Endothelial cell of umbilical vein (primary cell): ENCODE results near the gene PGAP3. TPM values are rescaled to one million over a fixed set of nuclear protein-coding genes. Genes with fewer than 3 reads are reported as not detected.
A peak's percentile ranks its signal among the peaks of the same experiment; 100 is the strongest.

ENCODE experiments used
- BruUV-seq: library from RNA; stranded (reverse); fragments of 400-500 nt; replicated peaks from 2 replicates; lab custom pipeline; 2021; lab: Mats Ljungman, UMichigan
- CTCF ChIA-PET: fragments of 300-600, 350-600 bp; sonication (Branson Sonifier 250); formaldehyde crosslinking; loops from one replicate; lab custom pipeline; 2021; ENCODE audit warnings: antibody characterized with exemption, inconsistent platforms; lab: Charles Lee
- POLR2A ChIA-PET: fragments of 300-600, 350-600 bp; sonication (Branson Sonifier 250); formaldehyde crosslinking; loops from one replicate; lab custom pipeline; 2021; ENCODE audit warnings: antibody characterized with exemption, inconsistent platforms; lab: Charles Lee
- DNase-seq: peaks from one replicate; pipeline ENCODE4 v3.0.0-alpha.2; 2011; ENCODE audit warnings: low read depth, low spot score
- FAIRE-seq: peaks from 2 replicates; lab custom pipeline; 2011; peaks lifted over from hg19 to GRCh38; lab: Jason Lieb, UNC
- H2AFZ ChIP-seq: 2 replicates; pipeline ENCODE4 v1.6.0; 2012; ENCODE audit warnings: low read depth, low read length, control low read depth, inconsistent platforms
- H3K27ac ChIP-seq: 2 replicates; pipeline ENCODE4 v1.5.1; 2011; ENCODE audit warnings: low read depth, mild to moderate bottlenecking, control low read depth, low read length, moderate library complexity; ENCODE audit not compliant: insufficient read depth
- H3K27me3 ChIP-seq, 2 experiments: 2 replicates each; pipeline versions ENCODE4 v1.6.0 to v1.6.1; 2011; ENCODE audit warnings: low read length in 2 of 2, mixed read lengths in 1 of 2; ENCODE audit not compliant: control insufficient read depth in 2 of 2, insufficient read depth in 2 of 2
- H3K36me3 ChIP-seq, 2 experiments: 2 replicates in 1 of 2; 3 replicates in 1 of 2; pipeline ENCODE4 v1.5.1; 2011; ENCODE audit warnings: low read length in 2 of 2, mild to moderate bottlenecking in 1 of 2, moderate library complexity in 1 of 2; ENCODE audit not compliant: control insufficient read depth in 2 of 2, insufficient read depth in 2 of 2; ENCODE audit errors: extremely low read depth in 1 of 2
- H3K4me1 ChIP-seq: 3 replicates; pipeline ENCODE4 v1.5.1; 2011; ENCODE audit warnings: mild to moderate bottlenecking, low read length; ENCODE audit not compliant: control insufficient read depth, insufficient read depth; ENCODE audit errors: extremely low read depth
- H3K4me2 ChIP-seq: 2 replicates; pipeline ENCODE4 v1.6.1; 2011; ENCODE audit warnings: low read length, control low read depth, mixed read lengths; ENCODE audit not compliant: insufficient read depth
- H3K4me3 ChIP-seq, 3 experiments: fragments of 200-600 bp in 1 of 3; sonication (generic), shearing (Covaris generic) in 1 of 3; replicated peaks in 1 of 3; 2 replicates each; pipeline ENCODE4 v1.5.1; 2011 to 2016; ENCODE audit warnings: control low read depth in 3 of 3, low read length in 3 of 3, mild to moderate bottlenecking in 2 of 3, inconsistent platforms in 1 of 3, low read depth in 1 of 3, moderate library complexity in 1 of 3; ENCODE audit not compliant: insufficient read depth in 1 of 3
- H3K79me2 ChIP-seq: 2 replicates; pipeline ENCODE4 v1.6.0; 2012; ENCODE audit warnings: low read length, inconsistent platforms; ENCODE audit not compliant: control insufficient read depth, insufficient read depth
- H3K9ac ChIP-seq: replicated peaks from 2 replicates; pipeline ENCODE3; 2011; ENCODE audit warnings: low read length, control low read depth; ENCODE audit not compliant: insufficient read depth; ENCODE audit errors: extremely low read depth
- H3K9me1 ChIP-seq: replicated peaks from 3 replicates; pipeline ENCODE4 v1.6.0; 2011; ENCODE audit warnings: mild to moderate bottlenecking, low read length; ENCODE audit not compliant: control insufficient read depth, insufficient read depth; ENCODE audit errors: extremely low read depth
- H3K9me3 ChIP-seq: replicated peaks from 2 replicates; pipeline ENCODE4 v1.5.1; 2012; ENCODE audit warnings: low read length, inconsistent platforms; ENCODE audit not compliant: control insufficient read depth, insufficient read depth
- H4K20me1 ChIP-seq: replicated peaks from 2 replicates; pipeline ENCODE3; 2011; ENCODE audit warnings: mild to moderate bottlenecking, low read length; ENCODE audit not compliant: control insufficient read depth, insufficient read depth; ENCODE audit errors: extremely low read depth
- FOS ChIP-seq: IDR thresholded peaks from 2 replicates; pipeline ENCODE4 v1.6.1; 2011; ENCODE audit warnings: mild to moderate bottlenecking, low read length, moderate library complexity, borderline replicate concordance; ENCODE audit not compliant: insufficient read depth
- GATA2 ChIP-seq: IDR thresholded peaks from 2 replicates; pipeline ENCODE4 v1.7.0; 2011; ENCODE audit warnings: low read depth, mild to moderate bottlenecking, moderate library complexity, mixed read lengths, low read length; ENCODE audit not compliant: insufficient read length, insufficient read depth
- POLR2A ChIP-seq: IDR thresholded peaks from 2 replicates; pipeline ENCODE4 v1.6.1; 2012; ENCODE audit warnings: low read depth, mild to moderate bottlenecking, control low read depth, low read length
- dilution Hi-C: fragments of 300-500 bp; cut with MboI; formaldehyde crosslinking; loops from one replicate; pipeline ENCODE4 v1.15.0; 2019; ENCODE audit warnings: low sequenced_read_pairs; ENCODE audit not compliant: extremely low pct_ligation_motif_present
- intact Hi-C: fragments of 100-400 bp; cut with micrococcal nuclease; formaldehyde crosslinking; loops from one replicate; pipeline ENCODE4 v1.10.0; 2022
- polyA plus RNA-seq, 4 experiments: library from polyadenylated mRNA; depleted of rRNA in 3 of 4; stranded (reverse) in 3 of 4; unstranded in 1 of 4; fragments of >200 nt; gene quantifications; 2 replicates each; pipeline versions ENCODE4 v1.2.1 to v1.2.3, GENCODE V29; 2011 to 2012; ENCODE audit warnings: missing spikeins in 1 of 4
- total RNA-seq: library from RNA; stranded (reverse); gene quantifications from 2 replicates; pipeline ENCODE4 v1.2.3, GENCODE V29; 2021
- TF ChIP-seq, protein P1 (sequence below): IDR thresholded peaks from 2 replicates; pipeline ENCODE4 v1.6.1; 2011; ENCODE audit not compliant: insufficient read depth, insufficient read length
- TF ChIP-seq, protein P2 (sequence below), 2 donors: IDR thresholded peaks; 1 replicate in 1 of 2; 2 replicates in 1 of 2; pipeline ENCODE4 v1.5.1; 2011; ENCODE audit warnings: low read length in 2 of 2, mild to moderate bottlenecking in 2 of 2, moderate library complexity in 2 of 2, control low read depth in 1 of 2, inconsistent platforms in 1 of 2, low read depth in 1 of 2; ENCODE audit not compliant: insufficient read depth in 1 of 2; ENCODE audit errors: extremely low read depth in 1 of 2

PGAP3 gene
- total and polyA plus RNA-seq, 2 donors (not counting 3 experiments of a cell fraction or from before 2014, with no cell fraction given) = 6.4 to 14.9 TPM

DNA sequence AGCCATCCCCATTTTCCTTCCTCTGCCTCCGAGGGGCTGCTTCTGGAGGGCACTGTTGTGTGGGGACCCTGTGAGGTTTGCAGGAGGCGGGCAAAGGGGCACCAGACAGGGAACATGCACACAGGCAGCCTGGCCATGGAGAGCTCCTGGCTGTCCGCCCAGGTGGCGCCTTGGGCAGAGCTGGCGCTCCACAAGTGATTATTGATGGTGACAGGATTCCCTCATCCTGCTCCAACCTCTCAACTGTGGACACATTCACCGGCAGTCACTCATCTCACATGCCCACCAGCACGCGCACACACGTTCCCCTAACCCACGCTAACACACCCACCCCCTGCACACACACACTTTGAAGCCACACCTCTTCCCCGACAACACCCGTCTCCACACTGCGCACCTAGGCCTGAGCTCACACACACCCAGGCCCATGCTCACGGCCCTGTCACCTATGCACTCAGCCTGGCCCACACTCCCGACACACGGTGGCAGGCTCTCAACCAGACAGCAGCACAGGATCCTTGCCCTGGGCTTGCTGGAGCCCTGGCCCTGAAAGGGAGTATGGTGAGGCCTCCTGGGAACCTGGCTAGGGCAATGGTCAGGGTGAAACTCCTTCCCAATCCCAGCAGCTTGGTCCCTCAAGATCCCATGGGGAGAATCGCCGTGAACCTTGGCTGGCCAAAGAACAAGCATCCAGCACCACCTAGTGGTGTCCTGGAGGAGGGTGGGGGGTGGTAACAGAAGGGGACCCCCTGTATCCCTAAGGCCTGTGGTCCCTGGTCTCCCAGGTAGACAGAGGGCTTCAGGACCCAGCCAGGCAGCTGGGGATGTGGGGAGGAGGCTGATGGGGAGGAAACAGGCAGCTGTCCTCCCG lies 16.0 kb downstream of the PGAP3 start:
- H3K27me3 ChIP-seq = peaks cover 6% of the 10 kb centered on the region in 2 experiments
- intact Hi-C loops (loop anchor here (1.0 kb wide), 1 partner anchor 50 kb away; no protein-coding TSS in a partner anchor), dilution Hi-C loops (no loop called here)
- H3K27ac ChIP-seq = no peak overlapping the region
- no peak overlapping the region for H2AFZ ChIP-seq
- ChIA-PET POLR2A (interaction anchor here (0.7 kb wide), 1 partner anchor 12 kb away, joined by 3 read pairs; no protein-coding TSS in a partner anchor), CTCF (interaction anchor here (0.6 to 13.1 kb wide), 21 partner anchors 9 to 465 kb away, joined by 3 to 291 read pairs (median 4); no protein-coding TSS in a partner anchor)
- TF ChIP-seq GATA2 (no peak), POLR2A (no peak), FOS (no peak)
- TF ChIP-seq, protein P1, sequence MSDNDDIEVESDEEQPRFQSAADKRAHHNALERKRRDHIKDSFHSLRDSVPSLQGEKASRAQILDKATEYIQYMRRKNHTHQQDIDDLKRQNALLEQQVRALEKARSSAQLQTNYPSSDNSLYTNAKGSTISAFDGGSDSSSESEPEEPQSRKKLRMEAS = no peak
- TF ChIP-seq, protein P2, sequence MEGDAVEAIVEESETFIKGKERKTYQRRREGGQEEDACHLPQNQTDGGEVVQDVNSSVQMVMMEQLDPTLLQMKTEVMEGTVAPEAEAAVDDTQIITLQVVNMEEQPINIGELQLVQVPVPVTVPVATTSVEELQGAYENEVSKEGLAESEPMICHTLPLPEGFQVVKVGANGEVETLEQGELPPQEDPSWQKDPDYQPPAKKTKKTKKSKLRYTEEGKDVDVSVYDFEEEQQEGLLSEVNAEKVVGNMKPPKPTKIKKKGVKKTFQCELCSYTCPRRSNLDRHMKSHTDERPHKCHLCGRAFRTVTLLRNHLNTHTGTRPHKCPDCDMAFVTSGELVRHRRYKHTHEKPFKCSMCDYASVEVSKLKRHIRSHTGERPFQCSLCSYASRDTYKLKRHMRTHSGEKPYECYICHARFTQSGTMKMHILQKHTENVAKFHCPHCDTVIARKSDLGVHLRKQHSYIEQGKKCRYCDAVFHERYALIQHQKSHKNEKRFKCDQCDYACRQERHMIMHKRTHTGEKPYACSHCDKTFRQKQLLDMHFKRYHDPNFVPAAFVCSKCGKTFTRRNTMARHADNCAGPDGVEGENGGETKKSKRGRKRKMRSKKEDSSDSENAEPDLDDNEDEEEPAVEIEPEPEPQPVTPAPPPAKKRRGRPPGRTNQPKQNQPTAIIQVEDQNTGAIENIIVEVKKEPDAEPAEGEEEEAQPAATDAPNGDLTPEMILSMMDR (IDR thresholded peaks at IDR 0.05; ENCODE audit: extremely low read depth in 1 of 2, insufficient read depth in 1 of 2, low read depth in 1 of 2, low read length in 2 of 2) = peak; percentile 52 to 78
- H3K9me1 ChIP-seq = no peaks in the 10 kb centered on the region
- no peaks in the 10 kb centered on the region for H3K4me1 ChIP-seq
- no peak overlapping the region for H3K4me3 ChIP-seq
- H3K9me3 ChIP-seq = no peaks in the 10 kb centered on the region
- H3K9ac ChIP-seq = no peak overlapping the region
- BruUV-seq = no TSS peak
- DNase-seq (peak; percentile 40), FAIRE-seq (peak; percentile 66)
- H3K36me3 ChIP-seq = no peaks in the 10 kb centered on the region
- no peaks in the 10 kb centered on the region for H4K20me1 ChIP-seq
- no peak overlapping the region for H3K4me2 ChIP-seq
- no peaks in the 10 kb centered on the region for H3K79me2 ChIP-seq
